CD14-positive monocyte (primary cell): ENCODE results near the gene SKIC8. TPM values are rescaled to one million over a fixed set of nuclear protein-coding genes. Genes with fewer than 3 reads are reported as not detected.
"Not testable (repeated sequence)": the region's sequence is repeated elsewhere in the genome, so short reads cannot be mapped to it uniquely, and the experiment has no call there.

Experiments
- DNase-seq, 3 donors: peaks; one replicate each; pipeline ENCODE4 v3.0.0-alpha.2; 2011 to 2022
- H2AFZ ChIP-seq: 2 replicates; pipeline ENCODE4 v1.6.0; 2012; ENCODE audit warnings: mild to moderate bottlenecking, low read depth, low read length, inconsistent platforms; ENCODE audit not compliant: insufficient read depth, poor library complexity, severe bottlenecking
- H3K27ac ChIP-seq, 2 donors: 1 replicate in 1 of 2; 2 replicates in 1 of 2; pipeline ENCODE4 v1.5.1; 2012 to 2013; ENCODE audit warnings: low read length in 2 of 2, control low read depth in 1 of 2, inconsistent platforms in 1 of 2, low read depth in 1 of 2, mild to moderate bottlenecking in 1 of 2
- H3K27me3 ChIP-seq, 2 donors: one replicate each; pipeline versions ENCODE4 v1.6.0 to v1.6.1; 2011 to 2013; ENCODE audit warnings: low read length in 2 of 2; ENCODE audit not compliant: control insufficient read depth in 2 of 2, insufficient read depth in 2 of 2
- H3K36me3 ChIP-seq, 2 donors: replicated peaks in 1 of 2; 1 replicate in 1 of 2; 2 replicates in 1 of 2; pipeline versions ENCODE4 v1.5.1 to v1.6.1; 2012 to 2013; ENCODE audit warnings: low read length in 2 of 2, control low read depth in 1 of 2, inconsistent platforms in 1 of 2, mild to moderate bottlenecking in 1 of 2; ENCODE audit not compliant: insufficient read depth in 2 of 2, control insufficient read depth in 1 of 2
- H3K4me1 ChIP-seq, 2 donors: 1 replicate in 1 of 2; 2 replicates in 1 of 2; pipeline versions ENCODE4 v1.5.1 to v1.6.1; 2012 to 2013; ENCODE audit warnings: low read length in 2 of 2, control low read depth in 1 of 2, inconsistent platforms in 1 of 2, mild to moderate bottlenecking in 1 of 2, moderate library complexity in 1 of 2; ENCODE audit not compliant: insufficient read depth in 2 of 2, control insufficient read depth in 1 of 2
- H3K4me2 ChIP-seq: replicated peaks from 2 replicates; pipeline ENCODE3; 2012; ENCODE audit warnings: low read length, moderate library complexity, mild to moderate bottlenecking; ENCODE audit not compliant: poor library complexity, severe bottlenecking; ENCODE audit errors: extremely low read depth
- H3K4me3 ChIP-seq, 3 experiments: fragments of 200-600 bp in 1 of 3; sonication (generic) in 1 of 3; replicated peaks in 1 of 3; 1 replicate in 2 of 3; 2 replicates in 1 of 3; pipeline ENCODE4 v1.5.1; 2011 to 2013; ENCODE audit warnings: low read length in 3 of 3, mild to moderate bottlenecking in 3 of 3, control low read depth in 2 of 3, low read depth in 2 of 3, inconsistent platforms in 1 of 3, moderate library complexity in 1 of 3
- H3K79me2 ChIP-seq: 2 replicates; pipeline ENCODE4 v1.6.0; 2012; ENCODE audit warnings: mild to moderate bottlenecking, control low read depth, inconsistent platforms, low read length, moderate library complexity; ENCODE audit not compliant: insufficient read depth
- H3K9ac ChIP-seq: 2 replicates; pipeline ENCODE4 v1.6.0; 2017; ENCODE audit warnings: low read length, mild to moderate bottlenecking; ENCODE audit not compliant: insufficient read depth, poor library complexity, severe bottlenecking
- H3K9me3 ChIP-seq, 2 donors: replicated peaks in 1 of 2; 1 replicate in 1 of 2; 2 replicates in 1 of 2; pipeline versions ENCODE4 v1.5.1 to v1.6.1; 2012 to 2013; ENCODE audit warnings: low read length in 2 of 2, control low read depth in 1 of 2; ENCODE audit not compliant: control insufficient read depth in 1 of 2, insufficient read depth in 1 of 2
- H4K20me1 ChIP-seq: 2 replicates; pipeline ENCODE4 v1.6.0; 2012; ENCODE audit warnings: mild to moderate bottlenecking, low read length, control low read depth, moderate library complexity; ENCODE audit not compliant: insufficient read depth
- H3K27ac Mint-ChIP-seq, 7 donors: one replicate each; pipeline ENCODE4 v1.8.0; 2020; ENCODE audit warnings: mild to moderate bottlenecking in 7 of 7, mixed read lengths in 7 of 7, moderate library complexity in 6 of 7, inconsistent platforms in 2 of 7
- H3K27me3 Mint-ChIP-seq, 3 donors: one replicate each; pipeline ENCODE4 v1.8.0; 2021 to 2022; ENCODE audit warnings: low read depth in 3 of 3, mild to moderate bottlenecking in 3 of 3, mixed read lengths in 3 of 3, moderate library complexity in 3 of 3, inconsistent platforms in 1 of 3
- H3K36me3 Mint-ChIP-seq, 2 donors: one replicate each; pipeline ENCODE4 v1.8.0; 2020; ENCODE audit warnings: mixed read lengths in 2 of 2, inconsistent platforms in 1 of 2, mild to moderate bottlenecking in 1 of 2
- H3K4me1 Mint-ChIP-seq: one replicate; pipeline ENCODE4 v1.8.0; 2020; ENCODE audit warnings: mild to moderate bottlenecking, mixed read lengths
- H3K4me3 Mint-ChIP-seq, 2 donors: one replicate each; pipeline ENCODE4 v1.8.0; 2020; ENCODE audit warnings: mild to moderate bottlenecking in 2 of 2, mixed read lengths in 2 of 2, moderate library complexity in 1 of 2
- H3K9me3 Mint-ChIP-seq, 7 donors: one replicate each; pipeline ENCODE4 v1.8.0; 2020 to 2022; ENCODE audit warnings: mixed read lengths in 7 of 7, mild to moderate bottlenecking in 6 of 7, moderate library complexity in 6 of 7, inconsistent platforms in 2 of 7
- CTCF ChIP-seq: fragments of 200-600 bp; IDR thresholded peaks from one replicate; pipeline ENCODE4 v1.8.0; 2022; ENCODE audit warnings: antibody characterized with exemption, mild to moderate bottlenecking
- WGBS: methylation state at CpG from one replicate; pipeline ENCODE4 v1.1.5; 2013; ENCODE audit warnings: missing lambda C conversion rate; ENCODE audit not compliant: insufficient coverage; 5-methylcytosine and 5-hydroxymethylcytosine counted together
- intact Hi-C, 2 donors: fragments of 100-400 bp; cut with micrococcal nuclease; formaldehyde crosslinking; loops; one replicate each; pipeline versions ENCODE4 v1.15.0 to v1.15.1; 2023
- polyA plus RNA-seq, 3 donors: library from polyadenylated mRNA; depleted of rRNA in 1 of 3; unstranded in 2 of 3; stranded (reverse) in 1 of 3; fragments of 300-500 nt in 2 of 3; fragments of >200 nt in 1 of 3; fragmentation: Illumina TruSeq in 2 of 3; gene quantifications; 1 replicate in 2 of 3; 2 replicates in 1 of 3; pipeline ENCODE4 v1.2.3, GENCODE V29; 2012 to 2021

The SKIC8 gene
- polyA plus RNA-seq, 3 donors = 59.8 to 123 (median 88.0) TPM

- H3K4me2 ChIP-seq, H3K79me2 ChIP-seq, H3K9me3 Mint-ChIP-seq, H3K9ac ChIP-seq, H3K4me1 Mint-ChIP-seq, intact Hi-C loops, H3K27ac ChIP-seq, H3K27me3 ChIP-seq, H3K36me3 Mint-ChIP-seq, H2AFZ ChIP-seq, H3K36me3 ChIP-seq, H3K9me3 ChIP-seq, H3K27me3 Mint-ChIP-seq, H3K27ac Mint-ChIP-seq, DNase-seq, H3K4me3 Mint-ChIP-seq, H4K20me1 ChIP-seq, H3K4me3 ChIP-seq, H3K4me1 ChIP-seq: not testable (repeated sequence)
- WGBS = 78% methylated on average over 13 of the region's 14 CpGs
Observed at GRCh38 chr15:78245392-78245791, 54.0 kb downstream of the SKIC8 start.

GRCh38 chr15:78244893-78245292, 54.5 kb downstream of the SKIC8 start:
- H3K4me2 ChIP-seq = no peak overlapping the region
- Mint-ChIP-seq H3K4me1 (peaks cover 2% of the 10 kb centered on the region), H3K27ac (no peak overlapping the region), H3K4me3 (no peak overlapping the region), H3K9me3 (peaks cover 0 to 2% (median 0%) of the 10 kb centered on the region in 7 donors), H3K36me3 (no peaks in the 10 kb centered on the region), H3K27me3 (peaks cover 1 to 3% (median 2%) of the 10 kb centered on the region in 3 donors)
- no peak overlapping the region for H2AFZ ChIP-seq
- no peak overlapping the region for H3K4me3 ChIP-seq
- no peaks in the 10 kb centered on the region for H3K79me2 ChIP-seq
- no peak for DNase-seq
- intact Hi-C loops = loop anchor here (5.0 kb wide), 3 partner anchors 113 to 288 kb away; partner anchors contain the start of gene CIB2 (in 1 of the 2)
- H3K27me3 ChIP-seq = no peaks in the 10 kb centered on the region
- no peak overlapping the region for H3K27ac ChIP-seq
- H3K4me1 ChIP-seq = peaks cover 5% of the 10 kb centered on the region in 2 donors
- H3K9me3 ChIP-seq = no peaks in the 10 kb centered on the region
- no peaks in the 10 kb centered on the region for H3K36me3 ChIP-seq
- TF ChIP-seq CTCF = no peak
- WGBS = 37% methylated on average over 5 of the region's 7 CpGs
- H4K20me1 ChIP-seq = no peaks in the 10 kb centered on the region
- H3K9ac ChIP-seq = no peak overlapping the region
